Measurements from ENCODE around the gene COLGALT1.
A peak's percentile ranks its signal among the peaks of the same experiment; 100 is the strongest.
"Not testable (repeated sequence)": the region's sequence is repeated elsewhere in the genome, so short reads cannot be mapped to it uniquely, and the experiment has no call there.

Gene COLGALT1

GRCh38 chr19:17555480-17555928 lies at the start of gene COLGALT1:
Gene COLGALT1 (plus strand): TSS chr19:17555649. CDS start chr19:17555714, 65 bp downstream.
- DNase-seq, result peak; percentile 97

GRCh38 chr19:17506745-17507144 lies 48.7 kb upstream of the COLGALT1 start:
- DNase-seq, result no peak

DNA sequence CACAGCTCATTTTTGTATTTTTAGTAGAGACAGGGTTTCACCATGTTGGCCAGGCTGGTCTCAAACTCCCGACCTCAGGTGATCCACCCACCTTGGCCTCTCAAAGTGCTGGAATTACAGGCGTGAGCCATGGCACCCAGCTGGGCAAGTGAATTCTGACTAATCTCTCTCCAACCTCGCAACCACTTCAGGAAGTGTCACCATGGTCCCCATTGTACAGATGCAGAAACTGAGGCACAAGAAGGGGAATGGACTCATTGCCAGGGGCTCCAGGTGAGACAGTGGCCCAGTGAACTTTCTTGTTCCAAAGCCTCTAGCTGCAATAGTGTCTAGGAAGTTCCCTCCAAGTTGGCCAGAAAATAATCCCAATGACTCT lies 46.9 kb upstream of the COLGALT1 start:
- DNase-seq, result not testable (repeated sequence)

- DNase-seq, result no peak
Observed at GRCh38 chr19:17510220-17510993, 45.0 kb upstream of the COLGALT1 start.

GRCh38 chr19:17511724-17512573 lies 43.5 kb upstream of the COLGALT1 start:
- peak; percentile 88 for DNase-seq

DNA sequence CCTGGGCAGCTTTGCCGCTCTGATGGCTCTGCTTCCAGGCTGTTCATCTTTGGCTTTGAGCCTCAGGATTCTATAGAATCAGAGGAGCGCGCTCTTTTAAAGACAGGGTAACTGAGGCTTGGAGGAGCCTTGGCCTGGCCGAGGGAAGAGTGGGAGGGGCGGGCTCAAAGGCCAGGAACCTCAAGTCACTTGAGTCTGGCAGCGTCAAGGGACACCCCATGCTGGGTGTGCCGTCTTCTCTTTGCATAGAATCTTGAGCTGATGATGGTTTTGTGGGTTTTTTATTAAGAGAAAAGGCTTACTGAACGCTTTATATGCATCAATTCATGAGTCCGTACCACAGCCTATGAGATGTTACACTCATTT lies 42.9 kb upstream of the COLGALT1 start:
- DNase-seq, result no peak

DNA sequence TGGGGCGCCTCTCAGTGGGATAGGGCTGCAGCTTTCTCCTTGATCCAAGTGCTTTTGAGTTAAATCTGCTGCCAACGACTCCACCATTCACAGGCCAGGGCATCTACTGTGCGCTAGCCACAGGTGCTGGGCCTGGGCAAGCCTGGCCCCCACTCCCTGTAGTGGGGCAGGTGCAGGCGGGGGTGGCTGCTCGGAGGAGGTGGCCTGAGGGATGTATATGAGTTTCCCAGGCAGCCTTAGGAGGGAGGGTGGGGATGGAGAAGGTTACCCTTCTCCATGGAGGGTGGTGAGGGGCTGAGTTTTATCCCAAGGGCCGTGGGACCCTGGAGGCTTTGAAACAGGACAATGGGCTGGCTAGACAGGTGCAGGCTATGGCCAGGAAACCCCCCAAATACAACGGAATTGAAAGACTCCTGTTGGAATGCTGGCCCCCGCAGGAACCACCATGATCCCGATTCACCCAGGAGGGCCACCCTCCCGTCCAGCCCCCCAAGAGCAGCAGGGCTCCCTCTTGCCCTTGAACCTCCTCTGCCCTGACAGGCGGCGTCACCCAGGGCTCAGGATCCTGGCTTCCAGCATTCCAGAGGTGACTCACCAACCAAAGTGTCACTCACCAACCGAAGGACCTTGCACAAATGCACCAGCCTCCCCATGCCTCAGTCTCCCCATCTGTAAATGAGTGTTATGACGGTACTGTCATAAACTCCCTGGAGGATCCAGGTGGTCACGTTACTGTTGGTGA lies 39.9 kb upstream of the COLGALT1 start:
- DNase-seq, result no peak

GRCh38 chr19:17517898-17518297 lies 37.6 kb upstream of the COLGALT1 start:
- no peak for DNase-seq

- not testable (repeated sequence) for DNase-seq
Observed at GRCh38 chr19:17518654-17519053, 36.8 kb upstream of the COLGALT1 start.

GRCh38 chr19:17519967-17520366 lies 35.5 kb upstream of the COLGALT1 start:
- DNase-seq, result no peak

GRCh38 chr19:17520865-17521264 lies 34.6 kb upstream of the COLGALT1 start:
- DNase-seq, result peak; percentile 23

GRCh38 chr19:17522988-17523872 lies 32.2 kb upstream of the COLGALT1 start:
- DNase-seq, result peak; percentile 25

GRCh38 chr19:17524651-17525050 lies 30.8 kb upstream of the COLGALT1 start:
- no peak for DNase-seq

- no peak for DNase-seq
Observed at GRCh38 chr19:17525141-17525540, 30.3 kb upstream of the COLGALT1 start.

GRCh38 chr19:17526922-17527321 lies 28.5 kb upstream of the COLGALT1 start:
- DNase-seq, result no peak

DNA sequence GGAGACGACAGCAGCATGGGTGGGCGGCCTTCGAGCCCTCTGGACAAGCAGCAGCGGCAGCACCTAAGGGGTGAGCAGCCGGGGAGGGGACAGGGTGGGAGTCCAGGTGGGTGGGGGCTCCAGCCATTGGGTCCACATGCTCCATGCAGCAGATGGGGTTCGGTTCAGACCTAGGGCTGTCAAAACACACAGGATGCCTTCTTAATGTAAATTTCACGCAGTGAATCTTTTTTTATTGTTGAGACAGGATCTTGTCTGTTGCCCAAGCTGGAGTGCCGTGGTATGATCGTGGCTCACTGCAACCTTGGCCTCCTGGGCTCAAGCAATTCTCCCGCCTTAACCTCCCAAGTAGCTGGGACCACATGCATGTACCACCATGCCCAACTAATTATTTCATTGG lies 28.1 kb upstream of the COLGALT1 start:
- DNase-seq, result no peak

DNA sequence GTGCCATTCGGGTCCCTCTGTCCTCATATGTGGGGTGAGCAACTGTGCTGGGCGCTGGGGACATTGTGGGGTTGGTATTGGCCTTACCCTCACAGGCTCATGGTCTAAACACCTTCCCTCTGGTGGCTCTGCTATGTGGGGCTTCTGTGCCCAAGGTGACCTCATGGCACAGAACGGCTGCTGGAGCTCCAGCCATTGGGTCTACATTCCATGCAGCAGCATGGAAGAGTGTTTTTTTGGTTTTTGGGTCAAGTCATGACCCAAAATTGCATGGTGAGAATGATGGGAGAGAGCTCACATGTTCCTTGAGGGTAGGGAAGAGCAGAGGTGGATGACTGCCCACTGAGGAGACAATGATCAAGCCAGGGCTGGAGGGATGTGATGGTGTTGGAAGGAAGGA lies 26.8 kb upstream of the COLGALT1 start:
- DNase-seq, result no peak

DNA sequence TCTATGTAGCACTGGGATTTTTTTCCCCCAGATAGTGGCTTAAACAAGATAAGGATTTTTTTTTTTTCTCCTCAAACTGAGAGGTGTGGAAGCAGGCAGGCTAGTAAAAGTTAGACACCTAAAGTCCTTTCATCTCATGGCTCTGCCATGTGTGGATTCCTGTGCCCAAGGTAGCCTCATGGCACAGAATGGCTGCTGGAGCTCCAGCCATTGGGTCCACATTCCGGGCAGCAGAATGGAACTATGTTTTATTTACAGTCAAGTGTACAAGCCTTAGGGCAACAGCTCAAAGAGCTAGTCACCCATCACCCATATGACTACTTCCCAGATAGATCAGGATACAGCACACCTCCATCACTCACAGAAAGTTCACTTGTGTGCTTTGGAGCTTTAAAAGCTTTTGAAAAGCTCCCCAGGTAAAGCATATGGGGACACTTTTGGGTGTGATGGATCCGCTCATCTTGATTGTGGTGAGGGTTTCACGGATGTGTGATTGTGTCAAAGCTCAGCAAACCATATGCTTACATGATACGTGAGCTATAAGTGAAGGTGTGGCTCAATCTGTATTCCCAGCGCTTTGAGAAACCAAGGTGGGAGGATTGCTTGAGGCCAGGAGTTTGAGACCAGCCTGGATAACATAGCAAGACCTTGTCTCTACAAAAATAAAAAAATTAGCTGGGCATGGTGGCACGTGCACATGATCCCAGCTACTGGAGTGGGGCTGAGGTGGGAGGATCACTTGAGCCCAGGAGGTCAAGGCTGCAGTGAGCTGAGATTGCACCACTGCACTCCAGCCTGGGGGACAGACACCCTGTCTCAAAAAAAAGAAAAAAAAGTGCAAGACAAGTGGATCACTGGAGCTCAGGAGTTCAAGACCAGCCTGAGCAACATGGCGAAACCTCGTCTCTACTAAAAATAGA lies 25.9 kb upstream of the COLGALT1 start:
- no peak for DNase-seq

GRCh38 chr19:17530586-17530985 lies 24.9 kb upstream of the COLGALT1 start:
- DNase-seq, result no peak

DNA sequence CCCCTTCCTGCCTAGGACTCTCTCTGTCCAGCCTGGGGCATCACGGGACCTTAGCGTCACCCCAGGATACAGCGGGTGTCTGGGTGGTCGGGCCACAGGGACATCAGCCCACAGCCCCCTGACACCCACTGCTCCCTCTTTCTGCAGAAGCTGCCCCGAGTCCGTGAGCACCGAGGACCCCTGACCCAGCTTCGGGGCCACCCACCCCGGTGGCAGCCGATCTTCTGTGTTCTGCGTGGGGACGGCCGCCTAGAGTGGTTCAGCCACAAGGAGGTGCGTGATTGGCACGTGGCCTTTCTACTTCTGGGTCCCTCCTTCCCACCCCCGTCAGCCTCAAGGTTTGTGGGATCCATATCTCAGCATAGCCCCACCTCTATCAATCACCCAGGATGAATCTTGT lies 23.3 kb upstream of the COLGALT1 start:
- no peak for DNase-seq

DNA sequence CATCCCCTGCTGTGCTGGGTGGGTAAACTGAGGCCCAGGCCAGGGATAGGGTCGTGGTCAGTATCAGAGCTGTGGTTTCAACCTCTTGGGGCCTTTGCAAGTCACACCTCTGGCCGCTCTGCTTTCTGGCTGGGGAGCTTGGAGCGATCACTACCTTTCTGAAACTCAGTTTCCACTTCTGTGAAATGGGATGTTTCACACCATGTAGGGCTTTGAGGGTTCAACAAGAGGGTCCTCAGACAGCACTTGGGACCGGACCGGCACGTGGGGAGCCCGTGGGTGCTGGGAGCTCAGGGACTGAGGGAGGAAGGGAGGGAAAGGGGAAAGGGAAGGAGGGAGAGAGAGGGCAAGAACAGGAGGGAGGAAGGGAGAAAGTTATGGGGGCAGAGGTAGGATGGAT lies 22.9 kb upstream of the COLGALT1 start:
- DNase-seq, result no peak

All from midbrain (tissue), 1 donor.